Spleen (tissue), 7 donors: ENCODE measurements around the gene ADGRG1.

Source experiments
- POLR2A ChIP-seq, 3 donors: fragments of 450-650 bp; IDR thresholded peaks; one replicate each; pipeline ENCODE4 v1.5.1; 2017; ENCODE audit warnings: antibody characterized with exemption in 3 of 3, mild to moderate bottlenecking in 1 of 3
- POLR2AphosphoS5 ChIP-seq, 3 donors: sonication (generic); formaldehyde crosslinking; IDR thresholded peaks; one replicate each; pipeline ENCODE4 v1.5.1; 2017; ENCODE audit warnings: antibody characterized with exemption in 3 of 3
- TF ChIP-seq, protein P1 (sequence below), 11 experiments: fragments of 200-600 bp in 7 of 11; fragments of 450-650 bp in 4 of 11; sonication (generic) in 4 of 11; IDR thresholded peaks in 8 of 11; conservative IDR thresholded peaks in 3 of 11; 1 replicate in 7 of 11; 2 replicates in 4 of 11; pipeline versions ENCODE4 v1.4.0 to v1.8.0; 2016 to 2021; ENCODE audit warnings: antibody characterized with exemption in 11 of 11, inconsistent platforms in 4 of 11, mild to moderate bottlenecking in 1 of 11
- donor health status: DM: no; HTN: no; CAD: no; lungs with moderate emphysema.
- donor health status: DM: no; HTN: no; CAD: no.
- donor health status: DM: no; HTN: no; CAD: no.

- TF ChIP-seq POLR2AphosphoS5 (IDR thresholded peaks at IDR 0.05) (no peak), POLR2A (IDR thresholded peaks at IDR 0.05) (no peak)
- TF ChIP-seq, protein P1, sequence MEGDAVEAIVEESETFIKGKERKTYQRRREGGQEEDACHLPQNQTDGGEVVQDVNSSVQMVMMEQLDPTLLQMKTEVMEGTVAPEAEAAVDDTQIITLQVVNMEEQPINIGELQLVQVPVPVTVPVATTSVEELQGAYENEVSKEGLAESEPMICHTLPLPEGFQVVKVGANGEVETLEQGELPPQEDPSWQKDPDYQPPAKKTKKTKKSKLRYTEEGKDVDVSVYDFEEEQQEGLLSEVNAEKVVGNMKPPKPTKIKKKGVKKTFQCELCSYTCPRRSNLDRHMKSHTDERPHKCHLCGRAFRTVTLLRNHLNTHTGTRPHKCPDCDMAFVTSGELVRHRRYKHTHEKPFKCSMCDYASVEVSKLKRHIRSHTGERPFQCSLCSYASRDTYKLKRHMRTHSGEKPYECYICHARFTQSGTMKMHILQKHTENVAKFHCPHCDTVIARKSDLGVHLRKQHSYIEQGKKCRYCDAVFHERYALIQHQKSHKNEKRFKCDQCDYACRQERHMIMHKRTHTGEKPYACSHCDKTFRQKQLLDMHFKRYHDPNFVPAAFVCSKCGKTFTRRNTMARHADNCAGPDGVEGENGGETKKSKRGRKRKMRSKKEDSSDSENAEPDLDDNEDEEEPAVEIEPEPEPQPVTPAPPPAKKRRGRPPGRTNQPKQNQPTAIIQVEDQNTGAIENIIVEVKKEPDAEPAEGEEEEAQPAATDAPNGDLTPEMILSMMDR (IDR thresholded peaks at IDR 0.05 in 8 of 11, conservative IDR thresholded peaks at IDR 0.05 in 3 of 11): no peak
Measured at GRCh38 chr16:57701759-57702371, 73.4 kb downstream of the ADGRG1 start.
